GM21529 (cell line): ENCODE data around the gene BICD1.
"Not testable (repeated sequence)": the region's sequence is repeated elsewhere in the genome, so short reads cannot be mapped to it uniquely, and the experiment has no call there.

Experiments
- ATAC-seq: cut with Tn5 transposase; IDR thresholded peaks from one replicate; pipeline ENCODE4 v1.9.1; 2021; ENCODE audit not compliant: unreplicated experiment

BICD1 gene

DNA sequence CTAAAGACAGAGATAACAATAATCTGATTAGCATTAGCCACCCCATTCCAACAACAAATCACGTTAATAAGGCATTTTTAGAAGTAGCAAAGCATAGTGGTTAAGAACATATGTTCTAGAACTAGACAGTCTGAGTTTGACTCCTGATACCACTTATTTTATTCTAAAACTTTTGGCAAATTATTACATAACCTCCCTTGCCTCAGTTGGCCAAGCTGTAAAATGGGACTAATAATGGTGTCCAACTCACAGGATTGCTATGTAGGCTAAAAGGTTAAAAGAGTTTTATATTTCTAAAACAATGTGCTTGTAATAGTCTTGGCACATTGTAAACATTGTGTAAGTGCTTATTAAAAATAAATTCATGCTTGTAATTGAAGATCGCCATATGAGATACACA is 168.0 kb downstream of the BICD1 start:
- ATAC-seq: no peak

DNA sequence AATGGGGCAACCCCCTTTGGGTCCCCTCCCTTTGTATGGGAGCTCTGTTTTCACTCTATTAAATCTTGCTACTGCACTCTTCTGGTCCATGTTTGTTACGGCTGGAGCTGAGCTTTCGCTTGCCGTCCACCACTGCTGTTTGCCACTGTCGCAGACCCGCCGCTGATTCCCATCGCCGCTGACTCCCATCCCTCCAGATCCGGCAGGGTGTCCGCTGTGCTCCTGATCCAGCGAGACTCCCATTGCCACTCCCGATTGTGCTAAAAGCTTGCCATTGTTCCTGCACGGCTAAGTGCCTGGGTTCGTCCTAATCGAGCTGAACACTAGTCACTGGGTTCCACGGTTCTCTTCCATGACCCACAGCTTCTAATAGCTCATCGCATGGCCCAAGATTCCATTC is 168.9 kb downstream of the BICD1 start:
- ATAC-seq: not testable (repeated sequence)

DNA sequence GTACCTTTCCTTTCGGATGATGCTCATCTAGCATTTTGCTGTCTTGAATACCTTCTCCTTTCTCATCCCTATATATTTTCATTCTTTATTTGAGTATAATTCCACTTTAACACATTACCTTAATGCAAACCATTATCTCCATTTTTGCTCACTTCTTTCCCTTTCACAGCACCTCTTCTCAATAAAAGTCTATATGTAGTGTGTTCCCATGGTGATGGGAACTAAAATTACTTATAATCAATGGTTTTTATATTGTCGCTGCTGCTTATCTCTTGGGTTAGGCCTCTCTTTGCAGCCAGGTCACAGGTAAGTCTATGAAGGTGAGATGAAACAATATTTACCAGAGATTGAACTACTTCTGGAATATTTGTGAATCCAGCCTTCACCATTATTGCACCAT is 171.1 kb downstream of the BICD1 start:
- no peak for ATAC-seq

DNA sequence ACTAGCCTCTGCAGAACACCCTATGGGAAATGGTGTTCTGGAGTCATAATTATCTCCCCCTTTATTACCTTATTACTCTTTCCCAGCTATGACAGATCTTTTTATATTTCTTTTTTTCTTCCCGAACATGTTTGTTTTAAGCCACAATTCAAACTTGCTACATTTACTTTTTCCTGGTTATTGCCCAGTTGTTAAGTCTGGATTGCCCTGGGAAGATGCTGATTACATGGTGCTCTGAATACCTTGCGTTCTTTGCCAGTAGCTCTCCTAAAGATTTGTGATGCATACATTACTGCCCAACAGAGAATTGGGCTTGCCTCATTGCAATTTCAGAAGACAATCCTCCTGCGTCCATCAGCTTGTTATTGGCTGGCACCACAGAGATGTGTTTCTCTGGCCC is 174.5 kb downstream of the BICD1 start:
- ATAC-seq: no peak

- no peak for ATAC-seq
Measured at GRCh38 chr12:32284561-32284960, 177.9 kb downstream of the BICD1 start.

GRCh38 chr12:32285021-32285420 is 178.4 kb downstream of the BICD1 start:
- ATAC-seq: no peak

DNA sequence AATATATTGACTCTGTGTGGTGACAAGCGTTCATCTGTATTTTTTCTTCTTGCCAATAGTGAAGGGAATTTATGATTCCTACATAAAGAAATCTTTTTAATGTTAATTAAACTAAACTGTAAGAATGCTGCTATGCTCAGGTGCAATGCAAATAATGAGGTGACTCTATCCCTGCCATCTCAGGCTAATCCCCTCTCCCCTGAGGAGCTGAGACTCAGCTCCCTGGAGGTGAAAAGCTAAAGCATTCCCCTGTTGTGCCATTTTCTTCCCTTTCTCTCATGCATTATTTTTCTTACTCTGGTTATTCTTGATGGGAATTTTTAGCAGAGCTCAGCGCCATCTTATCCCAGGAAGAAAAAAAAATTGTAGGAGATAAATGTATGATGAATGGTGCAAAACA is 178.8 kb downstream of the BICD1 start:
- ATAC-seq: no peak

GRCh38 chr12:32290411-32290810 is 183.8 kb downstream of the BICD1 start:
- no peak for ATAC-seq

DNA sequence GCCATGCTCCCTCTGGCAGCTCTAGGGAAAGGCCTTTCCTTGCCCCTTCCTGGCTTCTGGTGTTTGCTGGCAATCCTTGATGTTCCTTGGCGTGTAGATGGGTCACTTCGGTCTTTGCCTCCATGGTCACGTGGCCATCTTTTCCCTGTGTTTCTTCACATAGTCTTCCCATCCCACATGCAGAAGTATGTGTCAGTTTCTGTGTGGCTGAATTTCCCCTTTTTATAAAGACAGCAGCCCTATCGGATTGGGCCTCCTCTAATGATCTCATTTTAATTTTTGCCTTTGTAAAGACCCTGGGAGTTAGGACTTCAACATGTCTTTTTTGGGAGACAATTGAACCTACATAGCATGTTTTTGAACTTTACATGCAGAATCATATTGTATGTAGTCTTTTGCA is 185.5 kb downstream of the BICD1 start:
- ATAC-seq: no peak

DNA sequence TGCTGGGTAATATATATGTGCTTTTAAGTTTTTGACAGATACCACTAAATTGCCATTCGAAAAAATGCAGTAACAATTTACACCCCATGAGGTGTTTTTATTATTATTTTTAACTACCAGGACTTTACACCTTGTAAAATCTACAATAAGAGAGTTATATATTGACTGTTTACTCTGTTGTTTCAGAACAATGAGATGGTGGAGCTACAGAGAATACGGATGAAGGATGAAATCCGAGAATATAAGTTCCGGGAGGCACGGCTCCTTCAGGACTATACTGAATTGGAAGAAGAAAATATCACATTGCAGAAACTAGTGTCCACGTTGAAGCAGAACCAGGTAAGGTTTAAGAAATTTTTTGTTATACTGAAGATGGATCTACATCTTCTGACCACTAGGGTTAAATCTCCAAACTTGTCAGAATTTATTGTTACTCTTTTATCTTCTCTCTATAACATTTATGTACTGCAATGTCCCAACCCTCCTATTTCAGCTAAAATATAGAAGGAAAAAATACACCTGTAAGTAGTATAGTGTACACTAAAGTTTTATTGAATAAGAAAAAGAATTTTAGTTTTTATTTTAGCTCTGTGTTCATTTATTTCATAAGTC is 187.3 kb downstream of the BICD1 start:
- ATAC-seq: no peak

DNA sequence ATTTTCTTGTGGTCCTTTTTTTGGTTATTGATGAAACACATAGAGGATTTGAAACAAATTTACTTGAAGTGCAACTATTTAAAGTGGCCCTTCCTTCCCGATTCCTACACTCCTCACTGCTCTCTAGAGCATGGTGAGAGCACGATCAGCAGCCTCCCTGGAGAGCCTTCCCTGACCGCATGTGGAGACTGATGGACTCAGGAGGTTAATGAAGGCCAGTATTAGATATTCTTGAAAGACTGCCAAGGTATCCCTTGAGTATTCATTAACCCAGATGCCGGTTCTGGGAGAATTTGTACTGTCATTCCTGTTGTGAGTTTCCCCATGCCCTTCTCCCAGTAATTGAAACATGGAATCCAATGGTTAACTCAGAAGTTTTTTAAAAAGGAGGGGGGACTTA is 189.9 kb downstream of the BICD1 start:
- ATAC-seq: no peak

- no peak for ATAC-seq
Measured at GRCh38 chr12:32298917-32299316, 192.3 kb downstream of the BICD1 start.

DNA sequence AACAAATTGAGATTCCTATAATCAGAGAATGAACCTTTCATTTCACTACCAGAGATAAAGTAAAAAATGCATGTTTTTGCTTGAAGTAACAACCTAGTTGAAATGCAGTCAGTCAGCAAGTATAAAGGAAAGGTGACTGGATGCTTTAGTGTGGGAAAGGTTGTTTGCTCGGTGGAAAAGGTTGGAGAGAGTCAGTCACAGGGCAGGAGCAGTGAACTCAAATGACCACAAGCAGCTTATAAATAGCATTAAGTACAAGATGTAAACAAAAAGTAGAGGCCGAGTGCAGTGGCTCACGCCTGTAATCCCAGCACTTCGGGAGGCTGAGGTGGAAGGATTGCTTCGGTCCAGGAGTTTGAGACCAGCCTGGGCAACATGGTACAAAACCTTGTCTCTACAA is 194.6 kb downstream of the BICD1 start:
- no peak for ATAC-seq

DNA sequence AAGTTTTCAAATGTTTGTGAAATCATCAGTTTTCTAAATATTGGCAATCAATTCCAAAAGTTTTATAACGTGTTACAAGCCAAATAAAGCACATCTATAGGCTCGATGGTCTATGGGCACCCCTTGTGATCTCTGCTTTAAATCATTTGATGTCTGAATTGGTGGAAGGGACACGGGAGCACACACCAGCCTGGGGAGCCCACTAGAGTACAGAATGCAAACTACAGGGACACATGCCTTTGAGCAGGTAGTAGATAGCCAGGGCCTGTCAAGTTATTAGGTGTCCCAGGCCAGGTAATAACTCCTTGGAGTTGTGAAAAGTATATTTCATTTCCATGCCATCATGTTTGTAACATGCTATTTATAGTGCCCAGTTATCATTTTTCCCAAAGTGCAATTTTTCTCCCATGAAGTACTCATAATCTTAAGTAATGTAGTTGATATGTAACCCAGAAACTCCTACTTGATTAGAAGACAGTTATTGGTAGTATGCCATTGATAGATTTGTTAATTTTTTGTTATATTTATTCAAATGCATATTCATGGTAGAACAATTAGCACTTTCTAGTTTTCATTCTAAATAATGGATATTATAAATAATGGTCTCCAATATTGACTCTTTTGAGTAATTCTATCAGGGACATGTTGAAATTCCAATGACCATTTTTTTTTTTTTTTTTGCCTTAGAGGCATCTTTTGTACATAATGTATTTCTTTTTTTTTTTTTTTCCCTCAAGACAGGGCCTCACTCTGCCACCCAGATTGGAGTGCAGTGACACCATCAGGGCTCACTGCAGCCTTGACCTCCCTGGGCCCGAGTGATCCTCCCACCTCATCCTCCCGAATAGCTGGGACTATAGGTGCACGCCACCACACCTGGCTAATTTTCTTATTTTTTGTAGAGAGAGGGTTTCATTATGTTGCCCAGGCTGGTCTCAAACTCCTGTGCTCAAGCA is 195.8 kb downstream of the BICD1 start:
- ATAC-seq: peak; percentile 93

- ATAC-seq: no peak
Measured at GRCh38 chr12:32303174-32303549, 196.5 kb downstream of the BICD1 start.

- ATAC-seq: no peak
Measured at GRCh38 chr12:32305163-32305562, 198.5 kb downstream of the BICD1 start.

- no peak for ATAC-seq
Measured at GRCh38 chr12:32307326-32307725, 200.7 kb downstream of the BICD1 start.

DNA sequence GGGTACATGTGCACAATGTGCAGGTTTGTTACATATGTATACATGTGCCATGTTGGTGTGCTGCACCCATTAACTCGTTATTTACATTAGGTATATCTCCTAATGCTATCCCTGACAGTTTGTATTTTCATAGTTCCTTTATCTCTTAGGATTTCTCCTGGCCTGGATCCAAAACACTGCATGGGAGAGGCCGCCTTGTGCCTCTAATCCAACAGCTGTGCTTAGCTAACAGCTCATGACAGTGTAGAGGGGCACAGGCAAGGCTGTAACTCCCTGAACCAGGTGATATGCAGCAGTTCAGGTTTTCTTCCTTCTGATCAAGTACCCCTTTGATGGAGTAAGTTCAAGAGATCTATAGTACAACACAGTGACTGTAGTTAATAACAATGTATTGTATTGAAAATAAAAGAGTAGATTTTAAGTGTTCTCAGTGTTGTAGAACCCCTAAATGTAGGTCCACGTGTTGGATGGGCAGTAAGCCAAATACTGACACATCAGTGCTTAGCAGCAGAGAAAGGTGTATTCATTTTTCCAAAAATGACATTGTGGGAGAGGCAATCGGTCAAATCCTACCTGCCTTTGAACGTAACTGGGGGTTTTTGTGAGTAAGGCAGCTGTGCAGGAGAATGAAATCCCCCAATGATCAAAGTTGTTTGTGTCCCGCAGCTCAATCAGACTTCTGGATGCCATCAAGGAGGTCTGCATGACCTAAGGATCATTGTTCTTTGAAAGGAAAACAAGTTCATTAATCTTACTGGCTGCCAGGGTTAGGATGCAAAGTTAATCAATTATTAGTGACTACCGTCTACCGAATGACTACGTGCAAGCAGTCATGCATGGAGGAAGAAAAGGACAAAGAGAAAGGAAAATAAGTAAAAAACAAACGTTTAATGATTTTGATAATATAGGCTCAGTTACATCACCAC is 203.4 kb downstream of the BICD1 start:
- no peak for ATAC-seq

GRCh38 chr12:32312049-32312670 is 205.5 kb downstream of the BICD1 start:
- no peak for ATAC-seq

DNA sequence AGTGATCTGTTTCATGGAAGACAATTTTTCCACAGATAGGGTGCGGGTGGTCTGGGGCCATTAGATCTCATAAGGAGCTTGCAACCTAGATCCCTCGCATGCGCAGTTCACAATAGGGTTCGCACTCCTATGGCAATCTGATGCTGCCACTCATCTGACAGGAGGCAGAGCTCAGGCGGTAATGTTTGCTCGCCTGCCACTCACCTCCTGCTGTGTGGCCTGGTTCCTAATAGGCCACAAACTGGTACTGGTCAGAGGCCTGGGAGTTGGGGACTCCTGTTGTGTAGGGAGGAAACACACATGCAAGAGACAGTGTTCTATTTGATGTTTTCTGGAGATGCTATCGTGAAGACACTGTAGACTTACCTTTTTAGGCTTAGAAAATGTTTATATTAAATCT is 215.7 kb downstream of the BICD1 start:
- ATAC-seq: no peak

DNA sequence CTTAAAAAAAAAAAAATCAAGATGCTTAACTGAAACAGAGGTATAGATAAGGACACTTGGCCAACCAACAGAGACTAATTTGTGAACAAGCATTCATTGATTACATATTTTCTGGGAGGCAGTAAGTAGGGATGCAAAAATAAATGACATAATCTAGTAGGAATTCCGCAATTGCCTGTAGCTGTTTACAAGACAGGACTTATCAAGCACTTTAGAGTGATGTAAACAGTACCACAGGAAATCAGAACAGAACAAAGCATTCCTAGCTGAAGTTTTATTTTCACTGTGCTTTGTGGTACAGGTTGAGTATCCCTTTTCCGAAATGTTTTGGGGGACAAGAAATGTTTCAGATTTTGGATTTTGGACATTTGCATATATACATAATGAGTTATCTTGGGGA is 224.5 kb downstream of the BICD1 start:
- no peak for ATAC-seq
